GM19463 (cell line): Measurements from ENCODE around the gene TEX264.

Experiments used
- ATAC-seq: cut with Tn5 transposase; IDR thresholded peaks from one replicate; pipeline ENCODE4 v1.9.1; 2021; ENCODE audit warnings: mild to moderate bottlenecking, moderate library complexity; ENCODE audit not compliant: unreplicated experiment

The TEX264 gene

DNA sequence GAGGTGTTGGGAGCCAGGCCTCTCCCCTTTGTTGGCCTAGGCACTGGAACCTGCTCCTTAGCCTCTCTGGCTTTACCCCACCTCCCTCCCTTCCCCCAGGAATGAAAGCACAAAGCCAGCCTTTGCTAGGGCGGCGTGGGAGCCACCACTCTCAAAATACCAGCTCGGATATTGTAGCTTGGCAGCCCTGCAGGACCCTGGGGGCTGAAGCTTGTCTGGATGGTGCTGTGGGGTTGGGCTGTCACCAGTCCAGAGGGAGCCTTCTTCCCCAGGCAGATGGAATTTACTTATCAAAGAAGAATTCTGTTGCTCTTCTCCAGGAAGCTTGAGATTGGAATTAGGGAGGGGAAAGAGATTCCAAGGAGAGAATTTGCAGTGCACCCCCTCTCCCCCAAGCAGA, 20.9 kb downstream of the TEX264 start:
- ATAC-seq = no peak

DNA sequence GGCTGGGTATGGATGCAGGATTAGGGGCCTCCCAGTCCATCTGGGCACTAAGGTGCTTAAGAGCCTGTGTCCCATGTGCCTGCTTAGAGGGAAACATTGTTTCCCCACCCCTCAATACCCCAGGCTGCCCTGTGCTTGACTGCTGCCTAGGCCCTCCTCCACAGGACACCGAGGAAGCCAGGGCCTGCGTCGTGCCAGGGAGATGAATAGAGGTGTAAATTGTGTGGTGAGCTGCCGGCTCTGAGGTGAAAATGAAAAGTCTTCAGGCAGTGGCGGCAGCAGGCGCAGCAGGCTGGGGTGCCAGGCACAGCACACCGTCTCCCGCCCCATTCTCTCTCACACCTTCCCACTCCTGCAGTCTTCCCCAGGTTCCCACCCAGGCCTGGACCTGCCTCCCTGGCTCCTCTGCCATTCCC, 21.9 kb downstream of the TEX264 start:
- no peak for ATAC-seq

DNA sequence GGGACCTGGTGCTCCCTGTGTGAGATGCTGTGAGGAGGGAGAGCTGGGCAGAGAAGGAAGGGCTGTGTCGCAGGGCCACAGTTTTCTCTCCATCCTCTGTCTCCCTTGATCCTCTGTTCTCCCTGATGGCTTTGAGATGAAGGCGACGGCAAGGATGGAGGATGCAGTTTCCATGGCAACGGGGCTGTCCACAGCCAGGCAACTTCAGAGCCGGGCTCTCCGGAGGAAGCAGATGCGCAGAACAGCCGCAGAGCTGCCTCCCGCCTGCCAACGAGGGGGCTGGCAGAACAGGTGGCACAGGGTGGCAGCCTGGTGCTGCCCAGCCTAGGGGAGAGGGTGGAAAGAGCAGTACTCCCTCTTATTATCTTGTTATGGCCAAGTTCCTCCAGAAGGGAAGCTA, 25.9 kb downstream of the TEX264 start:
- no peak for ATAC-seq

DNA sequence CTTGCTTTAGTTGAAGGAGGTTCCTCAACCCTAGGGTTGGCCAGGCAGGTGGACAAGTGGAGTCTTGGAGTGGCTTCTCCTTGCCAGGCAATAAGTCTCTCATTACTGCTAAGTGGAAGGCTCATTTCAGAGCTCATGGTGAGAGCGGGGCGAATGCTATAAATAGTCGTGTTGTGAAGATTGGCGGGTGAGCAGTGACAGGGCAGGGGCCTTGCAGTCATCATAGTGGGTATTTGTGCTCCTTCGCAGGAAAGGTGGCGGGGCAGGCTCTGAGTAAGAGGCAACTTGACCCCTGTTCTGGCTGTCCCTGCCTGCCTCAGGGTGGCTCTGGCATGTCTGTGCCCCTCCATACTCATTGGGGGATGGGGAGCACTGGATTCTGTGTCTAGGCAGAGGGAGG, 27.2 kb downstream of the TEX264 start:
- ATAC-seq = no peak

DNA sequence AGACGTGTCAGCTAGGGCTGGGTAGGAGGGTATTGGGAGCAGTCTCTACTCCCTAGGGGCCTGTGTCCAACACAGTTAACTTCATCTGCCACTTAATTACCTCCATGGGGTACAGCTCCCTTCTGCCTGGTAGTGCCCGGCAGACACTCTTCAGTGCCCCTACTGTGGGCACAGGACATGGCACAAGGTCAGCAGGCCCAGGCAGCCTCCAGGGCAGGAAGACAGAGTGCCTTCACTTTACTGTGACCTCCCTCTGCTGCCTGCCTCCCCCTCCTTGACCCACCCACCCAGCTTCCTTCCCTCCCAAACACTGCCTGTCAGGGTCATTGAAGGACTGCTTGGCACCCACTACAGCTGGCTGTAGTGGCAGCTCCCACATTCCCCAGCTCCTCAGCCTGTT, 29.4 kb downstream of the TEX264 start:
- ATAC-seq = no peak

DNA sequence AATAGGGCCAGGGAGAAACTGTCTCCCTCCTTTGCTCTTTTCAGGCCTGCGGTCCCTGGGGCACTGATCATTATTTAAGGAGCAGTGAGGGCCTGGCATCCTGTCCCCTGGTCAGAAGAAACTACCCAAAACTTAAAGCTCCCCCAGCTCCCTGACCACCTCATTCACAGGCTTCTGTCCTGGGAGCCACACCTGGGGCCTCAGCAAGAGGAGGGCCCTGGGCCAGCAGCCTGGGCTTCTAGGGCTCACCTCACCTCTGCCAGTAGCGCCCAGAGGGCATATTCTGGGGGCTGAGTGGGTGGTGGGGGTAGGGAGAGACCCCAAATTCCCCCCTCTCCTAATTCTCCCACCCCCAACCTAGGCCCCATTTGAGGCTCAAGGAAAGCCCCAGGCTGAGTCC, 31.1 kb downstream of the TEX264 start:
- no peak for ATAC-seq

DNA sequence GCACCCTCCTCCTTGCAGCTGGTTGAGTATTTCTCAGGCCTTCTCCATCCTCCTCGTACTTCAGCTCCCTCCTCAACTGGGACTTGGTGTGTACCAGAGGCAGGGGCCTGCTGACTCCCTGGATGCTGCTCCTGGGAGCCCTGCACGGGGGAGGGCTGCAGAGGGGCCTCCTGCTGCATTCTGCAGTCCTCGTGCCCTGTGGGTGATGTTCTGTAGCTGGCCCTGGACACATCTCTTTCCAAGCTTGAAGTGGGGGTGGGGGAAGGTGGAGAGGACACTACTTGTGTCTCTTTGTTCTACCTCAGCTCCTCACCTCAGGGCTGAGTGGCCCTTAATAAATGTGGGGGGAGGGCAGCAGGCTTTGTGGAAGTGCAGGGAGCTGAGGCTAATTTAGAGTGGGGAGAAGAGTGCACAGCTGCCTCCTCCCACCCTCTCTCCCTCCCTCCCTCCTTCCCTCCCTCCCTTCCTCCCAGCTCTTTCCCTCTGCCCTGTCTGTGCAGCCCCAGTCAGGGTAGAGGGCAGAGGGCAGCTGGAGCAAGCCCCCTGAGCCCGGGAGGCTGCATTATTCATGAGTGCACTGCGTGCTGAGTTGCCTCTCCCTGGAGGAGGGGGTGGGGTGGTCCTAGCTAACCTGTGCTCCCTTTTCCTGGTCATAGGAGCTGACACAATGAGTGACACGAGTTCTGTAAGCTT, 32.2 kb downstream of the TEX264 start:
- no peak for ATAC-seq

DNA sequence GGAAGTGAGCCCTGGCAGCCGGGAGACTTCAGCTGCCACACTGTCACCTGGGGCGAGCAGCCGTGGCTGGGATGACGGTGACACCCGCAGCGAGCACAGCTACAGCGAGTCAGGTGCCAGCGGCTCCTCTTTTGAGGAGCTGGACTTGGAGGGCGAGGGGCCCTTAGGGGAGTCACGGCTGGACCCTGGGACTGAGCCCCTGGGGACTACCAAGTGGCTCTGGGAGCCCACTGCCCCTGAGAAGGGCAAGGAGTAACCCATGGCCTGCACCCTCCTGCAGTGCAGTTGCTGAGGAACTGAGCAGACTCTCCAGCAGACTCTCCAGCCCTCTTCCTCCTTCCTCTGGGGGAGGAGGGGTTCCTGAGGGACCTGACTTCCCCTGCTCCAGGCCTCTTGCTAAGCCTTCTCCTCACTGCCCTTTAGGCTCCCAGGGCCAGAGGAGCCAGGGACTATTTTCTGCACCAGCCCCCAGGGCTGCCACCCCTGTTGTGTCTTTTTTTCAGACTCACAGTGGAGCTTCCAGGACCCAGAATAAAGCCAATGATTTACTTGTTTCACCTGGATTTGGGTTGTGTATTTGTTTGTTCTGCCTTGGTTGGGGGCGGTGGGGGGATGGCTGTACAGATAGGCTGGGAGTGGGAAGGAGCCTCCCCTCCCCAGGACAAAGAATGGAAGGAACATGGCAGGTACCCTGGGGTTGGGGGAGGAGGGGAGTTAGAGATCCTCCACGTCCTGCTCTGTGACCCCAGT, 32.9 kb downstream of the TEX264 start:
- no peak for ATAC-seq

DNA sequence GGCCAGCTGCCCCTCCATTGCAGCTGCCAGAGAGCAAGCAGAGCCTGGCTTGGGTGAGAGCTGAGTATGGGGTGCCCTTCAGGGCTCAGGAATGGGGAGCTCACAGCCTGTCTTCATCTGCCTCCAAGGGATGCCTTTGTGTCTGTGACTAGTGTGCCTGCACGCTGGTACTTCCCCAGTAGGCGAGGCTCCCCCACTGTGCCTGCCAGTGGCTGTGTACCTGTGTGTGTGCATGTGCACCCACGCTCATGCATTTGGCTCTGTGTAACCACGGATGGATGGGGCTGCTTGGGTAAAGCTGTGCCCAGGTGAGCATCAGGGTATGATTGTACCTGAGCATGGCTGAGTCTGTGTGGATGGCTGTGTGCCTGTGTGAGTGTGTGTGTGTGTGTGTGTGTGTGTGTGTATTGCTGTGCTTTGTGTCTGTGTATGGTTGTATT, 33.5 kb downstream of the TEX264 start:
- no peak for ATAC-seq

DNA sequence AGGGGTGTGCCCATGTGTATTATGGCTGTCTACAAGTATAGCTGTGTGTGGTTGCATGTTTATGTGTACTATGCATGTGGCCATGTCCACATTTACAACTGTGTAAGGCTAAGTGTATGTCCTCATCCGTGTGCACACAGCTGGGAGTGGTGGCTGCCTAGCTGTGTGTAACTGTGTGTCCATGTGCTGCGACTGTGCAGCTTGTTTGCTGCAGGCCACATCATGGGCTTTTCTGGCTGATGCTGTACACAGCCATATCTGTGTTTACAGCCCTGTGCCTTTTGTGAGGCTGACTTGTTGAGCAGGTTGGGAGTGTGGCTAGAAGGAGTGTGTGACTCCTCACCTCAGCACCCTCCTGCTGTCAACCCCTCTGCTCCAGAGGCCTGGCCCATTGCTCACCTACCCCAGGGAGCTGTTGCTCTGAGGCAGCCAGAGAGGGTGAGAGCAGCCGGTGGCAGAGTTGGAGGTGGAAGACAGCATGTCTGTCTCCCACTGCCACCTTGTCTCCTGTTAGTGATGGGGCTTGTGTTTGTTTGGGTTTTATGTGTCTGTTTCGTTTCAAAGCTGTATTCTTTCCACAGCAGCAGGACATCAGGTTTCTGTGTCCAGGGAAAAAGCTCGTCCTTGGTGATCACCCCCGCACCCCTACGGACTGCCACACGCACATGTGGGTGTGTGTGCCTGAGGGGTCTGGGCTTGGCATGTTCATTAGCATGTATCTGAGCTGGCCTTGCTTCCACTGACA, 34.4 kb downstream of the TEX264 start:
- no peak for ATAC-seq

DNA sequence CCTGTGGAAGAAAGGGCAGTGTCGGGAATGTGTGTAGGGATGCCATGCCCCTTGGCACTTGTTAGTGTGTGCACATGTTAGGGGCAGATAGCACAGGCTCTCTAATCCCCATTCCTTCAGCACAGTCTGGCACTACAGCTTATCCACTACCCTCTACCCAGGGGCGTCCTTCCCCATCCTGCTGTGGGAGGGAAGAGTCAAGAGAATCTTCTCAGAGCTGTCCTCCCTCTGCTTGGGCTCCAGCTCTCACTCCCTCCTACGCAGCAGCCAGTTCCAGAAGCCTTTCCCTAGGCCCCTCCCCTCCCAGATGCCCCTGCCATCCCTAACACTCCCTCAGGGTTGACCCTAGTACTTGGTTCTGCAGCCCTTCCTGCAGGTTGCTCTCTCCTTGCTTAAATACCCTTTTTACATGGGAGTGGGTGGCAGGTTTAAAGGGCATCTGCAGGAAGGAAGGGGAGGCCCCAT, 35.0 kb downstream of the TEX264 start:
- ATAC-seq = no peak

DNA sequence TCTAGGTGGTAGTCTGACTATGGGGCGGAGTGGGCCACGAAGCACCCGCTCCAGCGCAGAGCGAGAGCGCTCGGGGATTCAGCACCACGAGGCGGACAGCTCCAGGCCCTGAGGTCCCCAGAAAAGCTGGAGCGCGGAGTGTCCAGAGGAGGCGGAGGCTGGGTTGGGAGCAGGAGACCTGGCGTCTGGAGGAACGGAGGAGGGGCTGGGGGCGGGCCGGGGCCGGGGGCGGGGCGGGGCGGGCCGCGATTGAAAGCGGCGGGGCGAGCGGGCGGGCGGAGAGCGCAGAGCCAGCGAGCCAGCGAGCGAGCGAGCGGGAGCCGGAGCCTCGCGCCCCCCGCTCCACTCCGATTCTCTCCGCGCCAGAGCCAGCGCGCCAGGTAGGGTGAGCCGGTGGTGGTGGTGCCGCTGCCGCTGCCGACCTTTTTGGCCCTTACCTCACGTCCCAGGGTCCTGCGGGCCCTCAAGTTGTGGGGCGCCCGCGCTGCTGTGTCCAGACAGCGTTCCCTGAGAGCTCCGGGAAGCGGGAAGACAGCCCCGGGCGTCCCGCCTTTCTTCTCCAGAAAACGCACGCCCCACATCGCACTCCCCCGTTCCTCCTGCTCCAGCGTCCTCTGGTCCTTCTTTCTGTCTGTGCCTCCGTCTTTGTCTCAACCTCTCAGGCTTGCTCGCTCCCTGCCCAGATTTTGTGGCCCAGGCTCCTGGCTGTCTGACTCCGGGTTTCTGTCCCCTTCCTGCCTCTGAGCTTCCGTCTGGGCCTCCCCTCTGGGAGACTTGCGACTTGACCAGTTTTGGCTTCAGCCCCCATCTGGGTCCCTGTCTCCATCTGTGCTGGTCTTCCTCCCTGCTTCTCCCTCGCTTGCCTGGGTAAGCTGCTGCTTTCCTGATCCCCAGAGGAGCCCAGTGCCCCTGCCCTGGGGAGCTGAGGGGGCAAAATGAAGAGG, 36.0 kb downstream of the TEX264 start, which contains the start of gene GRM2:
TSS of gene GRM2 (plus strand) at position 281 of the 944 bp plus-strand sequence. CDS start 1,916 bp downstream, outside the sequence.
- ATAC-seq = no peak

DNA sequence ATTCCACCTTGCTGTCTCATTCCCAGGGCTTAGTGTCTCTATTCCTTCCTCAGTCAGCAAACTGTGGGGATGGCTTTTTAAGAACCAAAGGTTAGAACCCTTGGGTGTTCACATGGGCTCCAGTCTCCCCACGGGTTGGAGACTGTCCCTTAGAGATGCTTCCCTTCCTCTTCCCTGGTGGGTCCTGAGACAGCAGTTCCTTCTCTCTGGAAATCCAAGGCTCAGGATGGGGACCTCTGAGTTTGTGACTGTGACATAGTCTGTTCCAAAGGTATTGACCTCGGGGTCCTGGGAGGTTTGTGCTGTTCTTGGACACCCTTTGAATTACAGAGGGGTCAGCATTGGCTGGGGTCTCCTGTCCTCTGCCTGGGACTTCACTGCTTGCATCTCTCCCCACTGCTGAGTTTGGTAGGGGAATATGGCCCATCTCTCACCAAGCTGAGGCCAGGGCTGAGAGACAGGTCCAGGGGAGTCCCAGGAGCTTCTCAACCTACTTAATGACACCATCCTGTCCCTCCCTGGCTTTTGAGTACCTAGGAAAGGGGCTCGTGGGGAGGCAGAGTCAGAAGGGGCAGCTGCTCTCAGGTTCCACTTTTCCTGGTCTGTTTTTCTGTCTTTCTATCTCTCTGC, 37.3 kb downstream of the TEX264 start:
- ATAC-seq = no peak

DNA sequence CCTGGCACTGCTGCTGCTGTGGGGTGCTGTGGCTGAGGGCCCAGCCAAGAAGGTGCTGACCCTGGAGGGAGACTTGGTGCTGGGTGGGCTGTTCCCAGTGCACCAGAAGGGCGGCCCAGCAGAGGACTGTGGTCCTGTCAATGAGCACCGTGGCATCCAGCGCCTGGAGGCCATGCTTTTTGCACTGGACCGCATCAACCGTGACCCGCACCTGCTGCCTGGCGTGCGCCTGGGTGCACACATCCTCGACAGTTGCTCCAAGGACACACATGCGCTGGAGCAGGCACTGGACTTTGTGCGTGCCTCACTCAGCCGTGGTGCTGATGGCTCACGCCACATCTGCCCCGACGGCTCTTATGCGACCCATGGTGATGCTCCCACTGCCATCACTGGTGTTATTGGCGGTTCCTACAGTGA, 38.0 kb downstream of the TEX264 start:
- no peak for ATAC-seq

DNA sequence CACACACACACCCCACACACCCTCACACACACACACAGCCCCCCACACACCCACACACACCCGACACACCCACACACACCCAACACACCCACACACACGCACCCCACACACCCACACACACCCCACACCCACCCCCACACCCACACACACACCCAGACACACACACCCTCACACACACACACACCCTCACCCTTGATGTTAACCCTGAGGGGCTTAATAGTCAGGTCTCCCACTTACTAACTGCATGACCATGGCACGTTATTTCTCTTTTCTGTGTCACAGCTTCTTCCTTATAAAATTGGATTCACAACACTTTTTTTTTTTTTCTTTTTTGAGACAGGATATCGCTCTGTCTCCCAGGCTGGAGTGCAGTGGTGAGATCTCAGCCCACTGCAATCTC, 38.6 kb downstream of the TEX264 start:
- no peak for ATAC-seq

DNA sequence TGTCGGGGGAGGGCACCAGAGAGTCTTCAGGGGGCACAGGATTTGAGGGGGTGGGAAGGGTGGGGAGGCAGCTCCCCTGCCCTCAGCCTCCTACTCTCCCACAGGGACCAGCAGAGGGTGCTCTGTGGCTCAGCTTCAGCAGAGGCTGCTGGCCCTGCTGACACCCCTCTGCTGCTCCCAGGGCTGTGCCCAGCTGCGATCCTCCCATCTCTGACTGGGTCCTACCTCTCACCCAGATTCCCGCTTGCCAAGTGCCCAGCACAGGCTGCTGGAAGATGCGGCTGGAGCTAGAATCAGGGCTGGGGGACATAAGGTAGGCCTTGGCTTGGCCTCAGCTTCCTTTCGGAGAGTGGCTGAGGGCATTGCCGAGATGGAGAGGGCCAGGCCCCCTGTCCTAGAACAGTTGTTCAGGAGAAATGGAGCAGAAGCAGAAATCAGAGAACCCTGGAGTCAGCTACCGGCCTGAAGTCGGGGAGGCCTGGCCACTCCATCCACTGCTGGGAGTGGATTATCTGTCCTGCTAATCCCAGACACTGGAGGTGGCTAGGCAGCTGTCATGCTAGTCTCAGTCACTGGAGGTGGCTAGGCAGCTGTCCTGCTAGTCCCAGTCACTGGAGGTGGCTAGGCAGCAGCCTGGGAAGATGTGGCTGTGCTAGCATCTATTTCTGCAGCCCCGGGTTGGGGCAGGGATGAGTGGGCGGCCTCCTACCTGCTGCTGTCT, 39.7 kb downstream of the TEX264 start:
- ATAC-seq = no peak

DNA sequence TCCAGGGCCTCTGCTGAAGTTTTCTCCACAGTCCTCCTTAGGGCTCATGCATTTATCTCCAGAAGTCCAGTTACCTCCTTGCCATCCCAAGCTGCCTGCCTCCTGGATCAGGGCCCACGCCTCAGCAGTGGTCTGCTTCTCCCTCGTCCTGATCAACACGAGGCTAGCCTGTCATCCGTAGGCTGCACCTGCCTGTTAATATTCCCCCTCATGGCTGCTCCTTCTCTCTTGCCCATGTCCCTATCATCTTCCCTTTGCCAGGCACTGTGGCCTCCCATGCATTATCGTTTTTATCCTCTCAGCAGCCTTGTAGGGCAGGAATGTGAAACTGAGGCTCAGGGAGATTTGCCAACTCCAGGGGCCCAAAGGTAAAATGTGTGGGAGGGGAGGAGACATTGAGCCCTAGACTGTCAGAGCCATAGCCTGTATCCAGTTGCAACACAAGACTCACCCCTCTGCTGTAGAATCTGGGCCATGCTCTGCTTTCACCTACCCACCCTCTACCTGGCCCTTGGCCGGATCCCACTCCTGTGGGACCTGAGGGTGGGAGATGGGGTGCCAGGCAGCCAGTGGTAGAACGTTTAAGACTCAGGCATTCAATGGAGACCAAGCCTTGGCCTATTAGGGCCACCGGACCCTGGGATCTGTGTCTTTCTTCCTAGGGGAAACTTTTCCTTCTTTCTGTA, 40.4 kb downstream of the TEX264 start:
- no peak for ATAC-seq

DNA sequence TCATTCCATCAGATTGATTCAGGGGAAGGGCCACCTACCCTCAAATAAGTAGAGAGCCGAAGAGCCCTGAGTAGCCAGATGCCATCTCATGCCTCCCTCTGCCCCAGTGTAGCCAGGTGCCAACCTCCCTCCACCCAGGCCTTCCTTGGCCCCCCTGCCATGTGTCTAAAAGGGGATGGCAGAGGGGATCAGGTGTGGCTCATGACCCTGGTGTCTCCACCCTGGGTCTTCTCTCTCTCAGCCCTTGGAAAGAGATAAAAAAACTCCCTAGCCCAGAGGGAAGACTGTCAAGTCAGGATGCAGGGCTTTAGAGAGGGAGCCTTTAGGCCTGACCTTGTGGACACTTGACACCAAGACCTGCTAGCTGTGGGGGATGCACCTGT, 41.0 kb downstream of the TEX264 start:
- no peak for ATAC-seq

DNA sequence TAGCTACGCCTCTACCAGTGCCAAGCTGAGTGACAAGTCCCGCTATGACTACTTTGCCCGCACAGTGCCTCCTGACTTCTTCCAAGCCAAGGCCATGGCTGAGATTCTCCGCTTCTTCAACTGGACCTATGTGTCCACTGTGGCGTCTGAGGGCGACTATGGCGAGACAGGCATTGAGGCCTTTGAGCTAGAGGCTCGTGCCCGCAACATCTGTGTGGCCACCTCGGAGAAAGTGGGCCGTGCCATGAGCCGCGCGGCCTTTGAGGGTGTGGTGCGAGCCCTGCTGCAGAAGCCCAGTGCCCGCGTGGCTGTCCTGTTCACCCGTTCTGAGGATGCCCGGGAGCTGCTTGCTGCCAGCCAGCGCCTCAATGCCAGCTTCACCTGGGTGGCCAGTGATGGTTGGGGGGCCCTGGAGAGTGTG, 41.5 kb downstream of the TEX264 start:
- ATAC-seq = no peak
